AG04449 (cell line): ENCODE data around the gene F10.

Source experiments
- CTCF ChIA-PET: fragments of 350-600 bp; formaldehyde crosslinking; extraction: SDS; loops from one replicate; lab custom pipeline; 2021; ENCODE audit warnings: antibody characterized with exemption; lab: Yijun Ruan, JAX
- POLR2A ChIA-PET: fragments of 400-600, 350-600 bp; formaldehyde crosslinking; extraction: SDS; loops from one replicate; lab custom pipeline; 2020; ENCODE audit warnings: antibody characterized with exemption, inconsistent platforms; lab: Yijun Ruan, JAX
- DNase-seq: peaks from one replicate; pipeline ENCODE4 v3.0.0-alpha.2; 2010; ENCODE audit warnings: low read depth, low spot score
- H3K4me3 ChIP-seq: 2 replicates; pipeline ENCODE4 v1.5.1; 2011; ENCODE audit warnings: low read depth, mild to moderate bottlenecking, control low read depth, low read length
- TF ChIP-seq, protein P1 (sequence below): IDR thresholded peaks from one replicate; pipeline ENCODE4 v1.5.1; 2011; ENCODE audit warnings: mild to moderate bottlenecking, moderate library complexity, low read length, control low read depth, inconsistent platforms; ENCODE audit not compliant: insufficient read depth; ENCODE audit errors: missing control alignments

Gene F10

DNA sequence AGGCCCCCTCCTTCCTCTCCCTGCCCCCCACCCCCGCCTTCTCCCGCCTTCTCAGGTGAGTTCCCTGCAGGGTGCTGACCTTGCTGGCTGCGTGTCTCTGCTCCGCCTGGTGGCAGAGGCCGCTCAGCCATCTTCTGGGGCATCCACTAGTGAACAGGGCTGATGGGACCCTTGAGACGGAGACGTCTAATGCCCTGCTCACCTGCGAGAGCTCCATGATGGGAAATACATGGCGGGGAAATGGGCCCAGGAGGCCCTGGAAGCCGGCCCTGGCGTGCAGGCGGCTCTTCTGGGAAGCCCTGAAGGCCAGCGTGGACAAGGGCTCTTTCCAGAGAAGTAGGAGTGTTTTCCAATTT lies 32.2 kb upstream of the F10 start:
- ChIA-PET CTCF (no interaction called here), POLR2A (no interaction called here)
- TF ChIP-seq, protein P1, sequence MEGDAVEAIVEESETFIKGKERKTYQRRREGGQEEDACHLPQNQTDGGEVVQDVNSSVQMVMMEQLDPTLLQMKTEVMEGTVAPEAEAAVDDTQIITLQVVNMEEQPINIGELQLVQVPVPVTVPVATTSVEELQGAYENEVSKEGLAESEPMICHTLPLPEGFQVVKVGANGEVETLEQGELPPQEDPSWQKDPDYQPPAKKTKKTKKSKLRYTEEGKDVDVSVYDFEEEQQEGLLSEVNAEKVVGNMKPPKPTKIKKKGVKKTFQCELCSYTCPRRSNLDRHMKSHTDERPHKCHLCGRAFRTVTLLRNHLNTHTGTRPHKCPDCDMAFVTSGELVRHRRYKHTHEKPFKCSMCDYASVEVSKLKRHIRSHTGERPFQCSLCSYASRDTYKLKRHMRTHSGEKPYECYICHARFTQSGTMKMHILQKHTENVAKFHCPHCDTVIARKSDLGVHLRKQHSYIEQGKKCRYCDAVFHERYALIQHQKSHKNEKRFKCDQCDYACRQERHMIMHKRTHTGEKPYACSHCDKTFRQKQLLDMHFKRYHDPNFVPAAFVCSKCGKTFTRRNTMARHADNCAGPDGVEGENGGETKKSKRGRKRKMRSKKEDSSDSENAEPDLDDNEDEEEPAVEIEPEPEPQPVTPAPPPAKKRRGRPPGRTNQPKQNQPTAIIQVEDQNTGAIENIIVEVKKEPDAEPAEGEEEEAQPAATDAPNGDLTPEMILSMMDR, result no peak
- H3K4me3 ChIP-seq, result no peak overlapping the region
- no peak for DNase-seq

DNA sequence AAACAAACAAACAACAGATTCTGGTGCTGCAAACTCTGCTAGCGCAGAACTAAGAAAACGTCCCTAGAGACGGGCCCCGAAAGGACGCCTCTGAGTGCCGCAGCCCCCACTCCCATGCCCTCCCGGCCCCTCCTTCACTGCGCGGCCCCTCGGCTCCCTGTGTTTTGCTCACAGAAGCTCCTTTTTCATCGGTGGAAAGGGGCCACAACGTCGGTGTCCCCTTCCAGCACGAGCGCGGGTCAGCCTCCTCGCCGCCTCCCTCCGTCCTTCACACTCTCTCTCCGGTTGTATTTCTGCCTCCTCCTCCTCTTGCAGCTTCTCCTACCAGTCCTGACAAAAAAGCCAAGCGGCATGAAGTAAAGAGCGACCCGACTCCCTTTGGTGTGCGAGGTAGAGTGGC lies 31.8 kb upstream of the F10 start:
- TF ChIP-seq, protein P1, result no peak
- H3K4me3 ChIP-seq, result no peak overlapping the region
- CTCF ChIA-PET, result no interaction called here
- no peak for DNase-seq
- POLR2A ChIA-PET, result no interaction called here

DNA sequence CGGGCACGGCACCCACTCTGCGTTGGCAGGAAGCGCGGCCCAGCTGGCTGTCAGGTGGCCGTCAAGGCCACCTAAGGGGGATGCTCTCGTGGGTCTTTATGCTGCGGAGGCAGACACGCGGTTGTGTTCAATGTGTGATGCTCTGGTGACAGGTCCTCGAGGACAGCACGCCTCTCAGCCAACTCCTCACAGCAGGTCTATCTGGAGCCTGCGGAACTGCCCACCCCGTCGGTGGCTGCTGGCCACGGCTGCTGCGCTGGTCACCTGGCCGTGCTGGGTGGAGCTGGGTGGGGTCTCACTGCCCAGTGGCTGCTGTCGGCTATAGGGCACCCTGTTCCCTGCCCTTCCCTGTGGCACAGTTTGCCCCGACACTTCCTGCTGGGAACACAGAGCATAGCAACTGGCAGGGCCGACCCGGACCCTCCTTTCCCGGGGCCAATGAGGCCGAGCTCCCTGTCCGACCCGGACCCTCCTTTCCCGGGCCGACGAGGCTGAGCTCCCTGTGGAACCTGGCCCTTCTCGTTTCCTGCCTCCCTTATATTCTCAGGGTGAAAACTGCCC lies 31.3 kb upstream of the F10 start:
- ChIA-PET CTCF (no interaction called here), POLR2A (no interaction called here)
- TF ChIP-seq, protein P1, result no peak
- DNase-seq, result no peak
- no peak overlapping the region for H3K4me3 ChIP-seq

DNA sequence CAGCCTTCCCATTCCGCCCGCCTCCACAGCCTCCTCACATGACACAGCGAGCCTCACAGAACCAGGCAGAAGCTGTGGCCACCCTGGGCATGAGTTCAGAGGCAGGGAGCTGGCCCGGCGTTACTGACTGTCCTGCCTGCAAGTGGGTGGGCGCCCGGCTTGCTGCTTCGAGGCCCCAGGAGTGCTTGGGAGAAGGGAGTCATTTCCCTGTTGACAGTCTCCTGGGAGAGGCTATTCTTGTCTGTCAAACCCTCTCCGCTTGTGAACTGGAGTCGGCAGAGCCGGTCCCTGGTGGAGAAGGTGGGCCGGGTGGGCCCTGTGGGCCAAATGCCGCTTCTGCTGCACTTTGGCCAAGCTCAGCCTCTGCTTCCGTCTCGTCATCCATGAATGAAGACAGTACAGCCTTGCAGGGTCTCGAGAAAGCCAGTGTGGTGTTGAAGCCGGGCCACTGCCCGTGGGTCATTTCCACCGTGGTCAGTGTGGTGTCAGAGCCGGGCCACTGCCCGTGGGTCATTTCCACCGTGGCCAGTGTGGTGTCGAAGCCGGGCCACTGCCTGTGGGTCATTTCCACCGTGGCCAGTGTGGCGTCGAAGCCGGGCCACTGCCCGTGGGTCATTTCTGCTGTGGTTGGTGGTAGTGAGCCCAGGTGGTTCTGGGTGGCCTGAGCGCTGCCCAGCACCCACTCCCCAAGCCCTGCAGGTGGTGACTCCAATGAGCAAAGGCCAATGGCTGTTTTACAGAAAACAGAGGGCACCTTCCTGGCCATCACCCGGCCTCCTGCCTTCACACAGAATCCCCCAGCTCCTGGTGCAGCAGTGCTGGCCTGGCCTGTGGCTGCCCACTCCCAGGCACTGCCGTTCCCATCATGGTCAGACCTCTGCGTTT lies 30.5 kb upstream of the F10 start:
- TF ChIP-seq, protein P1, result no peak
- ChIA-PET CTCF (no interaction called here), POLR2A (interaction anchor here (1.1 kb wide), 1 partner anchor 116 kb away, joined by 3 read pairs; the partner anchor contains the start of gene PCID2)
- no peak overlapping the region for H3K4me3 ChIP-seq
- no peak for DNase-seq

DNA sequence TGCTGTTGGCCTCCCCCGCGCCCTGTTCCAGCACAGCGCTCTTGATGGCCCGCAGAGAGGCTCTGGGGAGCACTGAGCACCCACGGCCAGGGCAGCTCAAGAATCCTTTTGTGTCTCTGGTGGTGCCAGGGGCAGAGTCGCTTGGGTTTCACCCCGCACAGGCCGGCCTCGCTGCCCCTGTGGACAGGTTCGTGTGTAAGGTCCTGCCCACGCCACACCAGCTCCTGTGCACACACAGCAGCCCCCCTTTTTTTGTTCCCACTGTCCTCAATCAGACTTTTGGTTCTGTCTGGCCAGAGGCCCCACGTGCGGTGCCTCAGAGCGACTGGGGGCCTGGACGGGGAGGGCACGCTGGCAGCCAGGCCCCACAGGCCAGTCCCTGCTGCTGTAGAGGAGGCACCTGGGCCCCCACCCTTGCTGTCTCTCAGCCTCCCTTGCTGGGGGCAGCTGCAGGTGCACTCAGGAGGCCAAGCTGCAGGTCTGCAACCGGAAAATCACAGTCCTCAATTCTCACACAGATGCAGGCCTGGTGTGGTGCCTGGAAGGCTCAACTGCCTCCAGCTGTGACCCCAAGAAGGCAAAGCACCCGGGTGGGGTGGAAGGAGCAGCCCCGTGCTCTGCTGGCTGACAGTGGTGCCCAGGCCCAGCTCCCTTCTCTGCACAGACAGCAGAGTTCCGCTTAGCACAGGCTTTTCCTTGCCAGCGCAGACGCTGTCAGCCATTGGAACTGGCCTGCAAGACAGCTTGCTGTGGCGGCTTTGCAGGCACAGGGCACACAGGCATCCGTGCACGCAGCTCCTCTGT lies 29.6 kb upstream of the F10 start:
- ChIA-PET POLR2A (interaction anchor here (1.1 kb wide), 1 partner anchor 116 kb away, joined by 3 read pairs; the partner anchor contains the start of gene PCID2), CTCF (no interaction called here)
- TF ChIP-seq, protein P1, result no peak
- no peak overlapping the region for H3K4me3 ChIP-seq
- DNase-seq, result no peak
